ENCODE results near the gene RASSF8. TPM values are rescaled to one million over a fixed set of nuclear protein-coding genes. Genes with fewer than 3 reads are reported as not detected.

Gene RASSF8
- total RNA-seq, 4 donors from 2014 or later = 32.0 to 79.5 (median 50.8) TPM

- no peak for ATAC-seq (ENCODE audit: low FRiP score)
- DNase-seq (ENCODE audit: low spot score) = no peak
- TF ChIP-seq CTCF (IDR thresholded peaks at IDR 0.05) = no peak
These were observed 25.5 kb upstream of the RASSF8 start for GRCh38 chr12:25932971-25933370.

GRCh38 chr12:25934456-25934855 lies 24.0 kb upstream of the RASSF8 start:
- TF ChIP-seq CTCF (IDR thresholded peaks at IDR 0.05) = no peak
- ATAC-seq (ENCODE audit: low FRiP score) = no peak

DNA sequence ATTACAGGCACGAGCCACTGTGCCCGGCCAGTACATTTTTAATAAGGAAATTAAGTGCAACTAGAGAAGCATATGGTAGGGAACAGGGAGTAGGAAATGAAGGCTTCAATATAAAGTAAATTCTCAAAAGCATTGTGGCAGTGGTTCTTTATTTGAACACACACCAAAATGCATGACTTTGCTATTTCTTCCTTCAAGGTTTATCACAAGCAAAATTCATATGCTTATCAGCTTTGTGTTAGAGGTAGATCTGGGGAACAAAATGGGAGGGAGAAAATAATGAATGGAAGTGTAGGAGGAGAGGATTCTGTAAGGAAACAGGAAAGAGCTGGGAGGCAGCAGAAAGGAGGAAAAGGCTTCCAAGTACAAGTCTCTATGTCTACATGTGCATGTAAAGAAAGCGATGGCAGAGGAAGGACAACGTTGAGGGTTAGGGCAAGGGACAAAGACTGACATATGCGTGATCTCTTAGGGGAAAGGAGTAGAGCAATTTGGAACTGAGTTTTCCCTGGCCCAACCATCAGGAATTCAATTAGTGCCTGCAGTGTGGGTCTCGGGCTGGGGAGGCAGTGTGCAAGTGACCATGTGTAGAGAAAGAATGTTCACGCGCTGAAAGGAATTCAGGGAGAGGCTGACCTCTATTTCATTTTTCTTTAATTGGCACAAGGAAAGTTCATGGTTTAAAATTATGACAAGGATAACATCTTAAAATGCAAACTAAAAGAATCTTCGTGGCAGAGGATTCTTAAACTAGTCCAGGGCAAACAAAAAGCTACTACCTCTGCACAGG lies 22.9 kb upstream of the RASSF8 start:
- ATAC-seq (ENCODE audit: low FRiP score) (peak; percentile 60), DNase-seq (ENCODE audit: low spot score) (no peak)
- no peak for TF ChIP-seq CTCF (IDR thresholded peaks at IDR 0.05)

More at GRCh38 chr12:25934456-25934855, 24.0 kb upstream of the RASSF8 start:
- no peak for DNase-seq (ENCODE audit: low spot score)

- DNase-seq (ENCODE audit: low spot score) = no peak
- no peak for TF ChIP-seq CTCF (IDR thresholded peaks at IDR 0.05)
- ATAC-seq (ENCODE audit: low FRiP score) = no peak
These were observed 21.4 kb upstream of the RASSF8 start for GRCh38 chr12:25937096-25937495.

DNA sequence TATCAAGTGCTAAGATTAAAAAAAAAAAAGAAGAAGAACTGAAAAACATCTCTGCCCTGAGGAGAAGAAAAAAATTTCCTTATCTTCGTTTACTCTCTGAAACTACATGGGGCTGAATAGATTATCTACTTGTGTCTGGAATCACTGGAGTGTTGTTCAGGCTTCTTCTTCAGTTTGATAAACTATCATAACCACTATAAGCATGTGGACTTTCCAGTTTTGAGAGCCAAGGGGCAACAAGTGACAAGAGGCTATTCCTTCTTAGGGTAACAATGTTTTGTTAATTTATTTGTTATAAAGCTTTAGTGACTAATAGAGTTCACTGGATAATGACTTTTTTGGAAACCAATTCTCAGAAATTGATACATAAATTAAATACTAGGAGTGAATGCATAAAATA lies 19.9 kb upstream of the RASSF8 start:
- DNase-seq (ENCODE audit: low spot score) (no peak), ATAC-seq (ENCODE audit: low FRiP score) (no peak)
- no peak for TF ChIP-seq CTCF (IDR thresholded peaks at IDR 0.05)

DNA sequence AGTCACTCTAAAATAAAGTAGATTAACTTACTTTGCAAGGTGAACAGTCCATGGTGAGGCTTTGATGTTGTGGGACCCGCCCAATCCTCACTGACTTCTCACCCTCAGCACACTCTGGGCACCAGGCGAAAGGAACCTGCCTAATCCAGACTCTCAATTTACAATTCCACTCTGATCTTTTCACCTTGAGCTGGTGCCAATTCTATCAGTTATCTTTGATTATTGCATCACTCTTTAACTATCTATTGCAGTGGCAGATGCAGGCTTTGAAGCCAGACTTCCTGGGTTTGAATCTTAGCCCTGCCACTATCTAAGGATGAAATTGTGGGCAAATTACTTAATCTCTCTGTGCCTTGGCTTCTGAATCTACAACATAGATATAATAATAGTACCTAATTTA lies 18.9 kb upstream of the RASSF8 start:
- ATAC-seq (ENCODE audit: low FRiP score) (no peak), DNase-seq (ENCODE audit: low spot score) (no peak)
- no peak for TF ChIP-seq CTCF (IDR thresholded peaks at IDR 0.05)

GRCh38 chr12:25940886-25941285 lies 17.6 kb upstream of the RASSF8 start:
- ATAC-seq (ENCODE audit: low FRiP score) = no peak
- no peak for TF ChIP-seq CTCF (IDR thresholded peaks at IDR 0.05)
- DNase-seq (ENCODE audit: low spot score) = no peak

All from omental fat pad (tissue), 4 donors.